GM18868 (cell line): ENCODE results near the gene NFIB.

Experiments used
- ATAC-seq: cut with Tn5 transposase; IDR thresholded peaks from one replicate; pipeline ENCODE4 v1.9.1; 2021; ENCODE audit warnings: mild to moderate bottlenecking, moderate library complexity; ENCODE audit not compliant: unreplicated experiment

Gene NFIB

GRCh38 chr9:14192556-14192955 is 121.4 kb downstream of the NFIB start:
- no peak for ATAC-seq

DNA sequence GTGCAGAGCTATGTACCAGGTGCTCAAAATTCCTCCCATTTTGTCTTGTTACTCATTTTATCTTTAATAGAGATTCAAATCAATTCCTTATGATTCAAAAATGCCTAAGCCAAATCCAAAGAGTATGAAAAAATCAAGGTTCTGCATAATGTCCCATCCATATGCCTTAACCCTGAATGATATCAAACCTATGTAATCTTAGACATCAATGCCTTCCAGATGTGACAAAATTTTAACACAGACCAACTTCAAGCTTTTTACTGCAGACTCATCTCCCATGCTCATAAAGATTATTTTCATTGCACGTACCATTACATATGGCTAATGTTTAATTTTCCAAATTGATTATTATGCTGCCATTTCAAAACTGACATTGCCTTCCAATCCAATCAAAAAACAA is 122.4 kb downstream of the NFIB start:
- ATAC-seq, result no peak

DNA sequence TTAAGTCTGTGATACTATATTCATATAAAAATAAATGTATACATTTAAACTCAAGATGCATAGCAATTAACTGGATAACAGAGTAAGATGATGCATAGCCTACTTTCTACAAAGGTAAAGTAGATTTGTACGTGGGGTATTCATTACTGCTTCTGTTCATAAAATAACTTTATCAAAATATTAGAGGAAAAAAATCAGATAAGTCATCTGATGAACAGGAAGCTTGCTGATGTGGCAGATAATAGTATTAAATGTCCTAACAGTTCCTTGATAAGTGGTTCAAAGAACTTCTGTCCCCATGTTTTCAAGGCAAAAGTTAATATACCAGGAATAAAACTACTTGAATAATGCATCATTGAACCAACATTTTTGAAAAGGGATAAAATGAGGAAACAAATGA is 123.7 kb downstream of the NFIB start:
- no peak for ATAC-seq

DNA sequence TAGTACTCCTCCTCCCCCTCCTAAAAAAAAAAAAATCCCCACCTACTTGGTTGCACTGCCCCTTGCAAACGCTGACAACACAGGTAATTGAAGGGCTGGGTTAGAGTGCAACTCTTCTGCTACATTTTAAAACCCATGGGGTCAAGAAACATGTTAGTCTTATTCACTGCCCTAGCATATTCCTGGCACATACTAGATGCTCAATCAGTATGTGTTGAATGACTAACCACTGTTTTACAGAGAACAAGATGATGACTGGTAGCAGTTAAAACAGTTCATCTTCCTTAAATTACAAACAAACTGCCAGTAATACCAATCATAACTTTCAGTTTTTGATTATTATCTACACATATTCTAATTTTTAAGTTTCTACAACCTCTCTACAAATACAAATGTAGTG is 124.4 kb downstream of the NFIB start:
- no peak for ATAC-seq

GRCh38 chr9:14189146-14189545 is 124.8 kb downstream of the NFIB start:
- ATAC-seq, result no peak

GRCh38 chr9:14188538-14188937 is 125.4 kb downstream of the NFIB start:
- no peak for ATAC-seq

DNA sequence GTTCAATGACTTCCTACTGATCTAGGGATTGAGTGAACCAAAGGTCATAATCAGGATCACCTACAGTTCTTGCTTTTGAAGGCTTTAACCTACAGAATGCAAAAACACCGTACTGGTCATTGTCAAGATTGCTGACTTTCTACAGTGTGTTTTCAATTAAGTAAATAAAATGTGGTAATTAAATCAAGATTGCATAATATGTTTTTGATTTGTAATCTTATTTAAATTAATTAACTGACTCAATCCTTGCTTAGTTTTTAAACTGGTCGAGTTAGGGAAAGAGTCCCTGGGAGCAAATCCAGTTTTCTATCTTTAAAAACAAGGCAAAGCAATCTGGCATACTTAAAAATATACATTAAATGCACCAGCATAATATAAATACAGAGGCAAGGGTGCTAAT is 125.9 kb downstream of the NFIB start:
- ATAC-seq, result no peak

- ATAC-seq, result no peak
Measured at GRCh38 chr9:14186096-14186495, 127.8 kb downstream of the NFIB start.

DNA sequence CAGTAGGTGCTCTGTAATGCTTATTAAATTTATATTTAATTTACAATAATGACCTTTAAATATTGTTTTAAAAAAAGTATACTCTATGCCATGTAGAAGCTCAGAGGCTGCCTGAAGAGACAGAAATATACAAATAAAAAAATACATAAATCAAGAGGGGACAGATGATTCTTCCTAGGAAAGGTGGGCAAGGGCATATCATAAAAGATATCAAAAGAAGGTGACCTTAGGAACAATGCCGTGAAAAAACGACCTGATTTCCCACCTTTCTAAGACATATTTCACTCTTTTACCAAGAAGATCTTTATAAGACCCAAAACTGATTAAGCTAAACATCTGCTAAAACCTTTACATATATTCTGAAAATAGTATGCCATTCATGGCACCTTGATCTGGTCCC is 128.9 kb downstream of the NFIB start:
- ATAC-seq, result no peak

DNA sequence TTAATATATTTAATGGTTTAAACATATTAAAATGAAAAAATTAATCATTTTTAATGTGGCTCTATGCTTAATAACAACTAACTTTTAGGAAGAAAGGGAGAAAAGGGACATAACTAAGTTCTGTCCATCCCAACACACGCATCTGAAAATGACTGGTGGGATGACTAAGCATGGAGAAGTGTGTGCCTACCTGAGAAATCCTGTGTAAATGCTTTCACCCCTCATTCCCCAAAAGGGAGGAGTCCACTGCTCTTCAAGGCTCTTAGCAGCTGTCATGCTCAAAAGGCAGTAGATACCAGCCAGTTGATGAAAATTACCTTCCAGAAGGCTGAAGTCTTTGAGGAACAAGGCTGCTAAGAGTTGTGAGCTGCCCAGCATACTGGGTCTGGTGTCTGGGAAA is 130.9 kb downstream of the NFIB start:
- ATAC-seq, result no peak

DNA sequence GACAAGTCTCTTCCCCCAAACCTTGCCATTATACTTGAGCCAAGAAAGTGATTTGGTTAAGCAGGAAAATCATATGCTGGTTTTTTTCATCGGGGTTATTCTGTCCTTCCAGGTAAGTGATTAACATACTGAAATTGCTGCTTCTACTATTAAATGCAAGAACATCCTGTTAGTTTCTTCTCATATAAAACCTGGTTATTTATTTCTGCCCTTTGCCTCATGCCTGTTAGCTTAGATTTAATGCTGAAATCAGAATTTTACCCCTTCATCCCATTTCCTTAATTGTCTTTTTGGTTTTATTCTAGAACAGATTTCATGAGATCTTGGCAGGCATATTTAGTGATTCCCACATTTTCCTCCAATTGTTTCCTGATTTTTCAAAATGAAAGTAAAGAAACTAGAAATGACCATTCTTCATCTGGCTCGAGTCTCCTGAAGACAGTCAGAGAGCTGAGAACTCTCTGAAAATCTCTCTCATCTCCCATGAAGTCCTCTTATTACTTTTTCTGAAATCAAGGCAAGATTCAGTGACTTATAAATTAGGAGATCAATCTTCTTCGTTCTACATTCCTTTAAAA is 132.9 kb downstream of the NFIB start:
- no peak for ATAC-seq

- no peak for ATAC-seq
Measured at GRCh38 chr9:14180093-14180959, 133.6 kb downstream of the NFIB start.

DNA sequence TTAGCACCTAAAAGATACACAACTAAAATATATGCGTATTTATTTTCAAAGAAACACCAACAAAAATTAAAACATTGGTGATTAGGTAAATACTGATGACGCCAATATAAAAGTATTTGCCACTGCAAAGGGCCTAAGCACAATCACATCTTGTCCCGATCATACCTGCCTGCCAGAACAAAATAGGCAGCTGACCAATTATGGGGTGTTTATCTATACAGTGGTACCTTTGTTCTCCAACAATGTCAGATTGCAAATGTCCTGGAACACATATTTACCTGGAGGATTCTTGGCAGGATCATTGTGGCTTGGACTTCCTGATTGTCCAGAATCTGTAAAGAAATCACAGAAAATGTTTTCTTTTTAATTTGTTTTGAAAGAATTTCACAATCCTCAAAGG is 134.5 kb downstream of the NFIB start:
- ATAC-seq, result no peak

GRCh38 chr9:14175778-14176177 is 138.2 kb downstream of the NFIB start:
- ATAC-seq, result no peak

GRCh38 chr9:14173713-14174112 is 140.2 kb downstream of the NFIB start:
- no peak for ATAC-seq

GRCh38 chr9:14170973-14171596 is 142.9 kb downstream of the NFIB start:
- peak; percentile 97 for ATAC-seq

DNA sequence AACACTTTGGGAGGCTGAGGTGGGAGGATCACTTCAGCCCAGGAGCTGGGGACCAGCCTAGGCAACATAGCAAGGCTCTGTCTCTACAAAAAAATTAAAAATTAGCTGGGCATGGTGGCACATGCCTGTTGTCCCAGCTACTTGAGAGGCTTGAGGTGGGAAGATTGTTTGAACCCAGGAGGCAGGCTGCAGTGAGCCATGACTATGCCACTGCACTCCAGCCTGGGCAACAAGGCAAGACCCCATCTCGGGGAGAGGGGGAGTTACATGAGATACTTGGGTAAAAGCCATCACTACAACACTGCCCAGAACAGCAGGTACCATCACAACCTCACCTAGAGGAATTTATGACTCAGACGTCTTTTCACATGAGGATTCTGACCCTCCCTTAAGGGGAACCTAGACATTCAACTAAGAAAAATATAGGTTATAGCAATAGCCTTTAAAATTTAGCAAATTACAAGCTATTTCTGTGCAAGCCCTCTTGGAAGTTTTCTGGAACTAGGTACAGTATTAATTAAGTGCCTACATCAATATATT is 143.5 kb downstream of the NFIB start:
- peak; percentile 43 for ATAC-seq

DNA sequence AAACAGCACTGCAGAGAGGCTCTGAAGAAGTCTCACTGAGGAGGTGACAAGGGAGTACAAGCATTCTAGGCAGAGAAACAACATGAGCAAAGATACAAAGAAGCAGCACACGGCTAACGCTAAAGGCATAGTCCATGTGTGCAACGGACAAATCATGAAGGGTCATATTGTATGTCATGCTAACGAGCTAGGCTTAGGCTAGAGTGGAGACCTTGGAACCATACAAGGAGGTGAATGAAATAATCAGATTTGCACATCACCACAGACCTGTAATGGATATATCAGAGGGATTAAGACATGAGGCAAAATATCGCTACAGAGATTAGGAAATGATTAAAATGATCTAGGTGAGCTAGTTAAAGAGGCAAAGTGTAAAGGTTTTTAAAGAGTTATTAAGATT is 145.6 kb downstream of the NFIB start:
- ATAC-seq, result no peak

DNA sequence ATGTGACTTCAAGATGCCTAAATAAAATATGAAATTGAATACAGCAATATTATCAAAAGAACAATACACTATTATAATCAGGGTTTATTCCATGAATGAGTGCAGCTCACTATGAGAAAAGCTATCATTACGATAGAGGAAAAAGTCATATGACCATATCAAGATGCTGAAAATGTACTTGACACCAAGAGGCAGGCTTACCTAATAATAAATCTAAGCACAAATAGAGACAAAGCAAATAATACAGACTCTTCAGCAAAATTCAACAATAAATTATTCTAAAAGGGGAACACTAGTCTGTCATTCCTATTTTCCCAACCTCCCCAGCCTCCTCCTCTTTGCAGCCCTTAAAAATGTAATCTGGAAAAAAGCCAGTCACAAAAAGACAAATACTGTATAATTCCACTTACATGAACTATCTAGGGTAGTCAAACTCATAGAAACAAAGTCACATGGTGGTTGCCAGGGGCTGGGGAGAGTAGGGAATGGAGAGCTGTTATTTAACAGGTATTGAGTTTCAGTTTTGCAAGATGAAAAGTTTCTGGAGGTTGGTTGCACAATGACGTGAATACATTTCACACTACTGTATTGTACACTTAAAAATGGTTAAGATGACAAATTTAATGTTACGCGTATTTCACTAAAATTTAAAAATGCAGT is 148.4 kb downstream of the NFIB start:
- no peak for ATAC-seq

DNA sequence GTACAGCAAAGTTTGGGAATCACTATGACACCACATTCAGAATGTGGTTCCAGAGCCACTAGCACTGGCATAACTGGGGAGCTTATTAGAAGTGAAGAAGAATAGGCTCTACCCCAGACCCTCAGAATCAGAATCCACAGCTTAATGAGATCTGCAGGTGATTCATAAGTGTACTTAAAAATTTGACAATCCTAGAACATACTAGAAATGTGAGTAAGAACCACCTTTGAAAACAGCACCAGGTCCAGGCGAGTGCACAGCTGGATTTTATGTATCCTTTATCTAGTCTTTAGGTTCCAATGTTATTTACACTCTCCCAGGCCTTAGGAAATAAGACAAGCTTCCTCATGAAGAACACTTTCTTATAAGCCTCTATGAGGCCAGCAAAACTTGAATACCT is 149.0 kb downstream of the NFIB start:
- no peak for ATAC-seq

DNA sequence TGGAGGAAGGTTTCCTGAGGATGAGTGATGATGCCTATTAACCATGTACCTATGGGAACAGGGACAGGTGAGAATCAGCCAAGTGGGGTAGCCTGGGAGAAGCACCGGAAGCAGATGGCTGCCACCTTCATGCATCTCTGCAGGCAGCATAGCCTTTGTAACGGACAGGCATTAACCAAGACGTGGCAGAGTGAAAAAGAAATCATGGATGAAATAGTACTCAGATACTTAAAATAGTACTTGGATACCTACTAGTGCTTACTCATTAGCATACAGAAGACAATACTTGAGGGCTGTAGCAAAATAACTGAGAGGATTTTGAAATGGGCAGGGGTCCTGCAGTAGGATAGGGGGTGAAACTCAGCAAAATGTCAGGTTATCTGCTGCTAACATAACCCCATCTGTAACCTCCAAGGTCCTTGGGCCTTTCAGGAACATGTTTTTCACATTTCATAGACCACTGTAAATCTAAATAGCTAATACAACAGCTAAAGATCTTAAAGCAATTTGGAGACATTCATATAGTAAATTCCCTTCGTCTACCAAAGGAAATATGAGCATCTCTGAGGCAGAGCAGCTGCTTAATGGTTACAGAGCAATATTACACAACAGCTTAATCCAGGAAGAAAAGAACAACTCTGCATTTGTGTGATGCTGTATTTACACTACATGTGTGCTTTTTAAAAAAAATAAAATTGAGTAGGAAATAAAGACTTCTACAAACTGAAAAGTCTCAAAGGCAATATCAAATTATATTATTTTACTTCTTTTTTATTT is 154.3 kb downstream of the NFIB start:
- no peak for ATAC-seq
